PFSK-1 (cell line): ENCODE data around the gene WBP1L.
A peak's percentile ranks its signal among the peaks of the same experiment; 100 is the strongest.

Experiments used
- FOXP2 ChIP-seq: optimal IDR thresholded peaks from 2 replicates; pipeline ENCODE3; 2011; ENCODE audit warnings: borderline replicate concordance, control low read depth, inconsistent platforms; ENCODE audit not compliant: insufficient read depth; ENCODE audit errors: extremely low read length, extremely low read depth
- POLR2AphosphoS5 ChIP-seq: IDR thresholded peaks from 2 replicates; pipeline ENCODE4 v1.6.1; 2012; ENCODE audit warnings: low read depth, mild to moderate bottlenecking, control low read depth, low read length, moderate library complexity
- SIN3A ChIP-seq: IDR thresholded peaks from 2 replicates; pipeline ENCODE4 v1.6.1; 2012; ENCODE audit warnings: mild to moderate bottlenecking, low read length, moderate library complexity, borderline replicate concordance; ENCODE audit not compliant: insufficient read depth
- TAF1 ChIP-seq: IDR thresholded peaks from 2 replicates; pipeline ENCODE4 v1.6.1; 2012; ENCODE audit warnings: low read length, control low read depth, borderline replicate concordance; ENCODE audit not compliant: insufficient read depth
- TF ChIP-seq, protein P1 (sequence below), 2 experiments: IDR thresholded peaks; 2 replicates each; pipeline versions ENCODE4 v1.6.1 to v1.8.0; 2011 to 2012; ENCODE audit warnings: low read depth in 2 of 2, low read length in 2 of 2, control low read depth in 1 of 2, inconsistent platforms in 1 of 2, mild to moderate bottlenecking in 1 of 2, moderate library complexity in 1 of 2; ENCODE audit not compliant: insufficient read depth in 1 of 2

WBP1L gene

DNA sequence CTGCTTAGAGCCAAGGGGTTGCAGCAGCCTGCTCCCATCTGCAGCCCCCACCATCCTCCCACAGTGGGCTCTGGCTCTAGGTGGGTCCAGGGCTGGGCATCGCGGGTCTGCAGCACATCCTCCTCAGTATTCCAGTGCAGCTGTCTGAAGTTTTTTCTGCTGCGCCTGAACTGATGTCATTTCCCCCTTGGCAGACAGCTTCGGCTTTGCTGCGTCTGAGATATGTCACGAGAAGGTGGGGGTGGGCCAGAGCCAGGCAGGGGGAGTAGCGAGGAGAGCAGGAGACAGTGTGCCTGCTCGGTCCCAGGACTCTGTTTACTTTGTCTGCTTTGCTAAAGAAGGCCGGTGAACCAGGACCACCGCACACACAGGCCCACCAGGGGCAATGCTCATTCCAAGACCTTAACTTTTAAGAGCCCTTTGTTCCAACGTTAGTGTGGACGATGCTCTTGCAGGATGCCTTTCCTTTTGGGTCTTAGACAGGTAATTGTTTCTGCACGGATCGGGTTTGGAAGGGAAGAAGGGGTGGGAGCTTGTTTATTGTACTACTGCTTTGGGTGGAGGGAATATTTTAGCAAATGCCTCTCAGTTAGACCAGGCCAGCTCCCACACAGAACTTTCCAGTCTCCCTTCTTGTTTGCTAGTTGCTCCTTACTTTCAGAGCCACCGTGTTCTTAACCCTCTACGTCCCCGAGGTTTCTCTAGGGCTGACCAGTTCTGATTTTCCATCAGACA lies 32.4 kb downstream of the WBP1L start:
- TF ChIP-seq FOXP2 (peak; percentile 25), SIN3A (0 out of 2 replicates have a peak, but pooled peaks have one; percentile 70), TAF1 (peak; percentile 54; the same call in 1 of the 2 replicates), POLR2AphosphoS5 (peak; percentile 63)
- TF ChIP-seq, protein P1, sequence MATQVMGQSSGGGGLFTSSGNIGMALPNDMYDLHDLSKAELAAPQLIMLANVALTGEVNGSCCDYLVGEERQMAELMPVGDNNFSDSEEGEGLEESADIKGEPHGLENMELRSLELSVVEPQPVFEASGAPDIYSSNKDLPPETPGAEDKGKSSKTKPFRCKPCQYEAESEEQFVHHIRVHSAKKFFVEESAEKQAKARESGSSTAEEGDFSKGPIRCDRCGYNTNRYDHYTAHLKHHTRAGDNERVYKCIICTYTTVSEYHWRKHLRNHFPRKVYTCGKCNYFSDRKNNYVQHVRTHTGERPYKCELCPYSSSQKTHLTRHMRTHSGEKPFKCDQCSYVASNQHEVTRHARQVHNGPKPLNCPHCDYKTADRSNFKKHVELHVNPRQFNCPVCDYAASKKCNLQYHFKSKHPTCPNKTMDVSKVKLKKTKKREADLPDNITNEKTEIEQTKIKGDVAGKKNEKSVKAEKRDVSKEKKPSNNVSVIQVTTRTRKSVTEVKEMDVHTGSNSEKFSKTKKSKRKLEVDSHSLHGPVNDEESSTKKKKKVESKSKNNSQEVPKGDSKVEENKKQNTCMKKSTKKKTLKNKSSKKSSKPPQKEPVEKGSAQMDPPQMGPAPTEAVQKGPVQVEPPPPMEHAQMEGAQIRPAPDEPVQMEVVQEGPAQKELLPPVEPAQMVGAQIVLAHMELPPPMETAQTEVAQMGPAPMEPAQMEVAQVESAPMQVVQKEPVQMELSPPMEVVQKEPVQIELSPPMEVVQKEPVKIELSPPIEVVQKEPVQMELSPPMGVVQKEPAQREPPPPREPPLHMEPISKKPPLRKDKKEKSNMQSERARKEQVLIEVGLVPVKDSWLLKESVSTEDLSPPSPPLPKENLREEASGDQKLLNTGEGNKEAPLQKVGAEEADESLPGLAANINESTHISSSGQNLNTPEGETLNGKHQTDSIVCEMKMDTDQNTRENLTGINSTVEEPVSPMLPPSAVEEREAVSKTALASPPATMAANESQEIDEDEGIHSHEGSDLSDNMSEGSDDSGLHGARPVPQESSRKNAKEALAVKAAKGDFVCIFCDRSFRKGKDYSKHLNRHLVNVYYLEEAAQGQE (IDR thresholded peaks at IDR 0.05; ENCODE audit: insufficient read depth in 1 of 2, low read depth in 2 of 2, low read length in 2 of 2) = peak in 1 of 2 experiments; percentile 29; a peak in 1 of 4 replicates

DNA sequence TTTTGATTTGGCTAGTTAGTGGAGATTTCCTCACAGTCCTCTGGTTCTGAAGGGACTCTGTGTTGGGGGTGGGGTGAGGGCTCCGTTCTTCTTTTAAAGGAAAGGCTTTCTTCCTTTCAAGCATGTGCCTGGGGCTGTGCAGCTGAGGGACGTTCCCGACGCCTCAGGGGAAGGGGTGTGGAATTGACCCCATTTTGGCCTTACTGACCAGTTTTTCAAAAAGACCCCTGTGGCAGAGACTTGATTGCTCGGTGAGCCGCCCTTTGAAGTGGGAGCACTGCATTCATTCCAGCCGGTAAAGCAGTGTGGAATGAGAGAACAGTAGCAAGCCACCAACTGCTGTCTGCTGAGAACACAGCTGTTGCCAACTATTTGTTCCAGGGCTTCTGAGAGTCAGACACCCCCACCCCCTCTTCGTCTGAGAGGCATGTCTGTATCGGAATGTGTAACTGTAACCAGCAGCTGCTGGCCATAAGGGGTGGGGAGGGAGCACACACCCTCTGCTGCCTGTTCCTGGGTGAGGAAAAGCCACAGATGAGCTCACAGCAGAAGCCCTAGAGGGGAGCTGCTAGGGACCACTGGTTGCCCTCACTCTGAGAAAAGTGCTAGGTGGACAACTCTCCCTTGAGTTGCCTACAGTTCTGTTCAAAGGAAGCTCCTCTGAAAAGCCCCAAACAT lies 33.2 kb downstream of the WBP1L start:
- no peak for TF ChIP-seq POLR2AphosphoS5
- TF ChIP-seq SIN3A = peak; percentile 44; the same call in 1 of the 2 replicates
- TF ChIP-seq, protein P1 (IDR thresholded peaks at IDR 0.05; ENCODE audit: insufficient read depth in 1 of 2, low read depth in 2 of 2, low read length in 2 of 2) = no peak
- TF ChIP-seq TAF1 = no peak
- TF ChIP-seq FOXP2 = peak; percentile 50

DNA sequence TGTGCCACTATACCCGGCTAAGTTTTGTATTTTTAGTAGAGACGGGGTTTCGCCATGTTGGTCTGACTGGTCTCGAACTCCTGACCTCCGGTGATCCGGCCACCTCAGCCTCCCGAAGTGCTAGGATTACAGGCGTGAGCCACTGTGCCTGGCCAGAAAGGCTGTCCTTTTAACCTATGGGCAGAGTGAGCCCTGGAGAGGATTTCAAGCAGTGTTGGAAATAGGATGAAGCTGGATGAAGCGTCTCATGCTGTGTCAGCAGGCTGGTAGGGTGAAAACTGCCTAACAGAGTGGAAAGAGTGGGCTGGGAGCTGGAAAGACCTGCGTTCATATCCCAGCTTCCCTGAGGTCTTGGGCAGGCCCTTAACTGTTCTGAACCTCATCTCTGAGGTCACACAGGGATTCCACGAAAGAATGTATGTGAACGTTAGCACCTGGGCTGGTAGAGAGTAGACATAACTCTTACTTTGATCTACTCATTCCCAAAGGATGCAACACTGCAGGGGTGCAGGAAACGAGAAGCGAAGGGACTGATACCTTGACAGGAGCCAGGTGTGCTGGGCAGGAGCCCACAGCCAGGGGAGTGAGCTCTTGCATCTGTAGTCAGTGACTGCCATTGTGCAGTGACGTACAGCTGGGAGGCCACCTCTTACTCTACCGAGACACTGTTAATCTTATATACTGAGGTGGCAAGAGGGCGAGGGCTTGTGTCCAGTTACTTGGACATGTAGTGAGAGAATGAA lies 34.1 kb downstream of the WBP1L start:
- TF ChIP-seq, protein P1 (IDR thresholded peaks at IDR 0.05; ENCODE audit: insufficient read depth in 1 of 2, low read depth in 2 of 2, low read length in 2 of 2) = no peak
- TF ChIP-seq TAF1 = no peak
- no peak for TF ChIP-seq POLR2AphosphoS5
- no peak for TF ChIP-seq SIN3A
- no peak for TF ChIP-seq FOXP2

DNA sequence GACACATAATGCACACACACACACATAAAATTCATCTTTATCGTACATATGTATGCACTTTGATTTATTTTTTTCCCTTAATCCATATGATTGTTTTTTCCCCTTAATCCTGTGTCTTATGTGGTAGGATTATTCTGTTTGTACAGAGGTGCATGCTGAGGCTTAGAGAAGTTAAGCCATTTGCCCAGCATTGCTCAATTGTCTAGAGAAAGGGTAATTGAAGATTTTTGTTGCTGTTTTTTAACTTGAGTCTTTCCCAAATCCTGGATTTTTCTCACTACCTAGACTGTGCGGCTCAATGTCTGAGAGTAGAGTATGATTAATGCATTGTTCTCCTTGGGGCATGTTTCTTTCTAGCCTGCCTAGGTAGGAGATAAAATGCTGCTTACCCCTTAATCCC lies 35.0 kb downstream of the WBP1L start:
- TF ChIP-seq FOXP2 (no peak), SIN3A (no peak), POLR2AphosphoS5 (no peak), TAF1 (no peak)
- TF ChIP-seq, protein P1 (IDR thresholded peaks at IDR 0.05; ENCODE audit: insufficient read depth in 1 of 2, low read depth in 2 of 2, low read length in 2 of 2) = no peak
